Measurements from ENCODE around the gene PDZD7. TPM values are rescaled to one million over a fixed set of nuclear protein-coding genes. Genes with fewer than 3 reads are reported as not detected.
"Not testable (repeated sequence)": the region's sequence is repeated elsewhere in the genome, so short reads cannot be mapped to it uniquely, and the experiment has no call there.

Gene PDZD7
- total and polyA plus RNA-seq, 4 donors: 0.06 to 0.09 (median 0.07) TPM; not detected in 1

DNA sequence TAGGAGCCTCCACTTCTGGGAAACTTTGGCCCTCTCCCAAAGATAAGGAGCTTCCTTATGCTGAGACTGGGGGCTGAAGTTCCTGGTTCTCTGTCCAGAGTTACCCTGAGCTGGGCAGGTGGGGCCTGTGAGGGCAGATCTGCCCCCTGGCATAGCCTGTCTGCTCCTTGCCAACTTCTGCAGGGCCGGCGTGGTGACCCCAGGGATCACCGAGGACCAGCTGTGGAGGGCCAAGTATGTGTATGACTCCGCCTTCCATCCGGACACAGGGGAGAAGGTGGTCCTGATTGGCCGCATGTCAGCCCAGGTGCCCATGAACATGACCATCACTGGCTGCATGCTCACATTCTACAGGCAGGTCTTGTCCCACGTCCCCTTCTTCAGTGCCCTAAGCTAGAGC lies 4.4 kb upstream of the PDZD7 start:
- Histone ChIP-seq H3K27me3 (ENCODE audit: control insufficient read depth in 4 of 4, insufficient read depth in 4 of 4, low read length in 3 of 4) (no peaks in the 10 kb centered on the region), H3K9ac (ENCODE audit: low read depth in 1 of 2, low read length in 2 of 2) (no peak overlapping the region), H3K9me3 (ENCODE audit: control insufficient read depth in 4 of 4, low read length in 3 of 4) (no peaks in the 10 kb centered on the region), H3K27ac (ENCODE audit: low read depth in 1 of 2, low read length in 2 of 2) (no peak overlapping the region), H3K4me3 (ENCODE audit: low read depth in 1 of 3, low read length in 3 of 3) (no peak overlapping the region), H3K36me3 (ENCODE audit: control insufficient read depth in 4 of 4, insufficient read depth in 3 of 4, low read depth in 1 of 4, low read length in 3 of 4) (peaks cover 0 to 22% (median 5%) of the 10 kb centered on the region in 4 donors), H3K4me1 (ENCODE audit: control insufficient read depth in 4 of 4, insufficient read depth in 4 of 4, low read length in 3 of 4) (peaks cover 4 to 24% (median 18%) of the 10 kb centered on the region in 4 donors)
- WGBS: 95% methylated on average over 7 of the region's 7 CpGs
- TF ChIP-seq FOXA2 (IDR thresholded peaks at IDR 0.05) (no peak), FOXA1 (IDR thresholded peaks at IDR 0.05) (no peak), RAD21 (IDR thresholded peaks at IDR 0.05) (no peak), EGR1 (IDR thresholded peaks at IDR 0.05; ENCODE audit: low read depth in 2 of 2) (no peak), NR2F2 (IDR thresholded peaks at IDR 0.05) (no peak), RXRA (IDR thresholded peaks at IDR 0.05) (no peak), SP1 (IDR thresholded peaks at IDR 0.05) (no peak)
- TF ChIP-seq, protein P1, sequence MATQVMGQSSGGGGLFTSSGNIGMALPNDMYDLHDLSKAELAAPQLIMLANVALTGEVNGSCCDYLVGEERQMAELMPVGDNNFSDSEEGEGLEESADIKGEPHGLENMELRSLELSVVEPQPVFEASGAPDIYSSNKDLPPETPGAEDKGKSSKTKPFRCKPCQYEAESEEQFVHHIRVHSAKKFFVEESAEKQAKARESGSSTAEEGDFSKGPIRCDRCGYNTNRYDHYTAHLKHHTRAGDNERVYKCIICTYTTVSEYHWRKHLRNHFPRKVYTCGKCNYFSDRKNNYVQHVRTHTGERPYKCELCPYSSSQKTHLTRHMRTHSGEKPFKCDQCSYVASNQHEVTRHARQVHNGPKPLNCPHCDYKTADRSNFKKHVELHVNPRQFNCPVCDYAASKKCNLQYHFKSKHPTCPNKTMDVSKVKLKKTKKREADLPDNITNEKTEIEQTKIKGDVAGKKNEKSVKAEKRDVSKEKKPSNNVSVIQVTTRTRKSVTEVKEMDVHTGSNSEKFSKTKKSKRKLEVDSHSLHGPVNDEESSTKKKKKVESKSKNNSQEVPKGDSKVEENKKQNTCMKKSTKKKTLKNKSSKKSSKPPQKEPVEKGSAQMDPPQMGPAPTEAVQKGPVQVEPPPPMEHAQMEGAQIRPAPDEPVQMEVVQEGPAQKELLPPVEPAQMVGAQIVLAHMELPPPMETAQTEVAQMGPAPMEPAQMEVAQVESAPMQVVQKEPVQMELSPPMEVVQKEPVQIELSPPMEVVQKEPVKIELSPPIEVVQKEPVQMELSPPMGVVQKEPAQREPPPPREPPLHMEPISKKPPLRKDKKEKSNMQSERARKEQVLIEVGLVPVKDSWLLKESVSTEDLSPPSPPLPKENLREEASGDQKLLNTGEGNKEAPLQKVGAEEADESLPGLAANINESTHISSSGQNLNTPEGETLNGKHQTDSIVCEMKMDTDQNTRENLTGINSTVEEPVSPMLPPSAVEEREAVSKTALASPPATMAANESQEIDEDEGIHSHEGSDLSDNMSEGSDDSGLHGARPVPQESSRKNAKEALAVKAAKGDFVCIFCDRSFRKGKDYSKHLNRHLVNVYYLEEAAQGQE (IDR thresholded peaks at IDR 0.05): no peak
- TF ChIP-seq, protein P2, sequence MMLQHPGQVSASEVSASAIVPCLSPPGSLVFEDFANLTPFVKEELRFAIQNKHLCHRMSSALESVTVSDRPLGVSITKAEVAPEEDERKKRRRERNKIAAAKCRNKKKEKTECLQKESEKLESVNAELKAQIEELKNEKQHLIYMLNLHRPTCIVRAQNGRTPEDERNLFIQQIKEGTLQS (IDR thresholded peaks at IDR 0.05): no peak
- TF ChIP-seq, protein P3, sequence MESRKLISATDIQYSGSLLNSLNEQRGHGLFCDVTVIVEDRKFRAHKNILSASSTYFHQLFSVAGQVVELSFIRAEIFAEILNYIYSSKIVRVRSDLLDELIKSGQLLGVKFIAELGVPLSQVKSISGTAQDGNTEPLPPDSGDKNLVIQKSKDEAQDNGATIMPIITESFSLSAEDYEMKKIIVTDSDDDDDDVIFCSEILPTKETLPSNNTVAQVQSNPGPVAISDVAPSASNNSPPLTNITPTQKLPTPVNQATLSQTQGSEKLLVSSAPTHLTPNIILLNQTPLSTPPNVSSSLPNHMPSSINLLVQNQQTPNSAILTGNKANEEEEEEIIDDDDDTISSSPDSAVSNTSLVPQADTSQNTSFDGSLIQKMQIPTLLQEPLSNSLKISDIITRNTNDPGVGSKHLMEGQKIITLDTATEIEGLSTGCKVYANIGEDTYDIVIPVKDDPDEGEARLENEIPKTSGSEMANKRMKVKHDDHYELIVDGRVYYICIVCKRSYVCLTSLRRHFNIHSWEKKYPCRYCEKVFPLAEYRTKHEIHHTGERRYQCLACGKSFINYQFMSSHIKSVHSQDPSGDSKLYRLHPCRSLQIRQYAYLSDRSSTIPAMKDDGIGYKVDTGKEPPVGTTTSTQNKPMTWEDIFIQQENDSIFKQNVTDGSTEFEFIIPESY (IDR thresholded peaks at IDR 0.05): no peak
- DNase-seq (ENCODE audit: low spot score): no peak

DNA sequence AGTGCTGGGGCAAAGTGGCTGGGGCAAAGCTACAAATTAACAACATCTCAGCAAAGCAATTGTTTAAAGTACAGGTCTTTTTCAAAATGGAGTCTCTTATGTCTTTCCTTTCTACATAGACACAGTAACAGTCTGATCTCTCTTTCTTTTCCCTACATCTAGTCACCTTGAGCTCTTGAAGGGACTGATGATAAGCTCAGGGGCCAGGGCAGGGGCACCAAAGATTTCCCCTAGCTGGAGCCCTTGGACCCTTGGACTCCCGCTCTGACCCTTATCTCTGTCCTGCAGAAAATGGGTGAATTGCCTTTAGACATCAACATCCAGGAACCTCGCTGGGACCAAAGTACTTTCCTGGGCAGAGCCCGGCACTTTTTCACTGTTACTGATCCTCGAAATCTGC lies 3.5 kb upstream of the PDZD7 start:
- not testable (repeated sequence) for H3K9ac ChIP-seq (ENCODE audit: low read depth in 1 of 2, low read length in 2 of 2); DNase-seq (ENCODE audit: low spot score); H3K4me3 ChIP-seq (ENCODE audit: low read depth in 1 of 3, low read length in 3 of 3); H3K27me3 ChIP-seq (ENCODE audit: control insufficient read depth in 4 of 4, insufficient read depth in 4 of 4, low read length in 3 of 4); H3K9me3 ChIP-seq (ENCODE audit: control insufficient read depth in 4 of 4, low read length in 3 of 4); H3K27ac ChIP-seq (ENCODE audit: low read depth in 1 of 2, low read length in 2 of 2)
- Histone ChIP-seq H3K36me3 (ENCODE audit: control insufficient read depth in 4 of 4, insufficient read depth in 3 of 4, low read depth in 1 of 4, low read length in 3 of 4) (peaks cover 0 to 20% (median 5%) of the 10 kb centered on the region in 4 donors), H3K4me1 (ENCODE audit: control insufficient read depth in 4 of 4, insufficient read depth in 4 of 4, low read length in 3 of 4) (peaks cover 4 to 24% (median 18%) of the 10 kb centered on the region in 4 donors)
- WGBS: 94% methylated on average over 4 of the region's 4 CpGs

DNA sequence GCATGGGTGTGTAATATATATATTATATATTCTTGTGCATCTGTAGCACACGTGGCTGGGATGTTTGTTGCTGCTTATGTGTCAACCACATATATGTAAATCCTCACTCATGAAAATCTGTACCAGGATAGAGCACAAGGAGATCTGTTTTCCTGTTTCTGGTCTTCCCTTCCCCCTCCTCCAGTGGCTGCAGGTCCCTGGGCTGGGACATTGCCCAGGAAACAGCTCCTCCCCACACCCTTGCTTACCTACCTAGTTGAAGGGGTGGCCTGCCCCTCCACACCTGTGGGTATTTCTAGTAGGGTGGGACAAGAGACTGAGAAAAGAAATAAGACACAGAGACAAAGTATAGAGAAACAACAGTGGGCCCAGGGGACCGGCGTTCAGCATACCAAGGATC lies 2.3 kb upstream of the PDZD7 start:
- Histone ChIP-seq H3K9me3 (ENCODE audit: control insufficient read depth in 4 of 4, low read length in 3 of 4) (no peaks in the 10 kb centered on the region), H3K27ac (ENCODE audit: low read depth in 1 of 2, low read length in 2 of 2) (no peak overlapping the region), H3K27me3 (ENCODE audit: control insufficient read depth in 4 of 4, insufficient read depth in 4 of 4, low read length in 3 of 4) (no peaks in the 10 kb centered on the region), H3K4me3 (ENCODE audit: low read depth in 1 of 3, low read length in 3 of 3) (no peak overlapping the region), H3K36me3 (ENCODE audit: control insufficient read depth in 4 of 4, insufficient read depth in 3 of 4, low read depth in 1 of 4, low read length in 3 of 4) (peaks cover 0 to 19% (median 5%) of the 10 kb centered on the region in 4 donors), H3K9ac (ENCODE audit: low read depth in 1 of 2, low read length in 2 of 2) (no peak overlapping the region), H3K4me1 (ENCODE audit: control insufficient read depth in 4 of 4, insufficient read depth in 4 of 4, low read length in 3 of 4) (peaks cover 4 to 24% (median 18%) of the 10 kb centered on the region in 4 donors)
- WGBS: 86% methylated on average over 3 of the region's 3 CpGs
- DNase-seq (ENCODE audit: low spot score): no peak
- TF ChIP-seq HNF4A (conservative IDR thresholded peaks at IDR 0.05) (no peak), RAD21 (IDR thresholded peaks at IDR 0.05) (no peak), RXRA (IDR thresholded peaks at IDR 0.05) (no peak), NR2F2 (IDR thresholded peaks at IDR 0.05) (no peak), FOXA1 (IDR thresholded peaks at IDR 0.05) (no peak), YY1 (IDR thresholded peaks at IDR 0.05) (no peak), JUND (IDR thresholded peaks at IDR 0.05) (no peak), SP1 (IDR thresholded peaks at IDR 0.05) (no peak), EGR1 (IDR thresholded peaks at IDR 0.05; ENCODE audit: low read depth in 2 of 2) (no peak), FOXA2 (IDR thresholded peaks at IDR 0.05) (no peak), HNF4G (IDR thresholded peaks at IDR 0.05) (no peak), GABPA (IDR thresholded peaks at IDR 0.05 in 1 of 2, conservative IDR thresholded peaks at IDR 0.05 in 1 of 2) (no peak)
- TF ChIP-seq, protein P4, sequence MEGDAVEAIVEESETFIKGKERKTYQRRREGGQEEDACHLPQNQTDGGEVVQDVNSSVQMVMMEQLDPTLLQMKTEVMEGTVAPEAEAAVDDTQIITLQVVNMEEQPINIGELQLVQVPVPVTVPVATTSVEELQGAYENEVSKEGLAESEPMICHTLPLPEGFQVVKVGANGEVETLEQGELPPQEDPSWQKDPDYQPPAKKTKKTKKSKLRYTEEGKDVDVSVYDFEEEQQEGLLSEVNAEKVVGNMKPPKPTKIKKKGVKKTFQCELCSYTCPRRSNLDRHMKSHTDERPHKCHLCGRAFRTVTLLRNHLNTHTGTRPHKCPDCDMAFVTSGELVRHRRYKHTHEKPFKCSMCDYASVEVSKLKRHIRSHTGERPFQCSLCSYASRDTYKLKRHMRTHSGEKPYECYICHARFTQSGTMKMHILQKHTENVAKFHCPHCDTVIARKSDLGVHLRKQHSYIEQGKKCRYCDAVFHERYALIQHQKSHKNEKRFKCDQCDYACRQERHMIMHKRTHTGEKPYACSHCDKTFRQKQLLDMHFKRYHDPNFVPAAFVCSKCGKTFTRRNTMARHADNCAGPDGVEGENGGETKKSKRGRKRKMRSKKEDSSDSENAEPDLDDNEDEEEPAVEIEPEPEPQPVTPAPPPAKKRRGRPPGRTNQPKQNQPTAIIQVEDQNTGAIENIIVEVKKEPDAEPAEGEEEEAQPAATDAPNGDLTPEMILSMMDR (IDR thresholded peaks at IDR 0.05; ENCODE audit: low read depth, low read length, missing input control): no peak
- TF ChIP-seq, protein P5, sequence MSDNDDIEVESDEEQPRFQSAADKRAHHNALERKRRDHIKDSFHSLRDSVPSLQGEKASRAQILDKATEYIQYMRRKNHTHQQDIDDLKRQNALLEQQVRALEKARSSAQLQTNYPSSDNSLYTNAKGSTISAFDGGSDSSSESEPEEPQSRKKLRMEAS (IDR thresholded peaks at IDR 0.05): no peak
- TF ChIP-seq, protein P3 (IDR thresholded peaks at IDR 0.05): no peak
- TF ChIP-seq, protein P2 (IDR thresholded peaks at IDR 0.05): no peak
